ENCODE results near the gene TLCD1.
"Not testable (repeated sequence)": the region's sequence is repeated elsewhere in the genome, so short reads cannot be mapped to it uniquely, and the experiment has no call there.

The TLCD1 gene

DNA sequence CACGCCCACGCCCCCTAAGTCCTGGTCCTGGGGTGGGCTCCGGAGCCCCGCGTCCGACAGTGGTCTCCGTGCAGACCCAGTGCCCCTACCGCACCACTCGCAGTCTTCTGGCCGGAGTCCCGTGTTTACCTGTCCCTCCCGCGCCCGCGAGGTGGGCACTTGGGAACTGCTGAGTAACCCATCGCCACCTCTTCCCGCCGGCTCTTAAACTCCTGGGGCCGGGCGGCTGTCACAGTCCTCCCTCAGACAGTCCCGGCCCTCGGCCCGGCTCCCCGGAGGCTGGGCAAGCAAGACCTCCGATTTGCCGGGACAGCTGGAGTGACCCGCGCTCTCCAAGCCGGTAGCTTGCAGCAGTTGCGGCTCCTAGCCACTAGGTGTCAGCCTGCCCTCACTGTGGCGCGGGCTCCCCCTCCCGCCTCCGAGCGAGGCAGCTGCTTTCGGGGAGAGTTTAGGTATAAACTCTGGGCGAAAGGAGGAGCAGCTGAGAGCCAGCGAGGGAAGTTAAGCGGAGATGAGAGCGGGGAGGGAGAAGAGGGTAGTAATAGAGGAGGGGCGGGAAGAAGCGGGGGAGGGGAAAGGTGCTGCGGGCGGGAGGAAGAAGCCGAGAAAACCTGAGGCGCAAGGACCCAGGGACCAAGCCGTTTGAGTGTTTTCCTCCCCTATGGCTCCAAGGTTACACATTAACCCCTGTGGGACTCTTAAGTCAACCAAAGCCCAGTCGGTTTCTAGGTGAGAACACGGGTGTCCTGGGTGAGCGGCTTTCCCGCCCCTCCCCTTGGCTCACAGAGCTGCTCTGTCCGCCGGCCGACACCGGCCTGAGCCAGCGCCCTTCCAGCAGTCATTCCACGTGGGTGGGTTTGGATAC lies 826 bp upstream of the TLCD1 start:
- DNase-seq: peak; percentile 99

DNA sequence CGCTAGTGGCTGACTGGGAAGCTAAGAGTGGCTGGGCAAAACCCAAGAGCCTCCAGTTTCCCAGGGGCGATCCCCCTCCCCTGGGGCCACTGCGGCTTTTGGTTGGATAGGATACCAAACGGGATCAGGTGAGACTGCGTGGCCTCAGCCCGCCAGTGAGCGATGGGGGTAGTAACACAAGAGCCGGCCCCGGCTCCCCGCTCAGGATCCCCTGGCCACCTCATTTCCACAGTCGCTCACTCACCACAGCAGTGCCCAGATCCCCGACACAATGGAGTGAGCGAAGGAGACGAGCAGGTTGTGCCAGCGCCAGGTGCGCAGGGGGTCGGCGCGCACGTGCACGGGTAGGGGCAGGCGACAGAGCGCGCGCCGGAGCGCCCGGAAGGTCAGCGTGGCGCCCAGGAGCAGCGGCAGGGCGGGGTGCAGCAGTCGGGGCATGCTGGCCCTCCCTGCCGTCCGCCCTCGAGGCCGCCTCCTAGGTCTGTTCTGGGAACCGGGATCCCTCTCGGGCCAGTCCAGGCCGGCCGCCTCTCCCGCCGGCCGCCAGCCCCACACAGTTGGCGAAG lies 290 bp downstream of the TLCD1 start:
- DNase-seq: peak; percentile 94

DNA sequence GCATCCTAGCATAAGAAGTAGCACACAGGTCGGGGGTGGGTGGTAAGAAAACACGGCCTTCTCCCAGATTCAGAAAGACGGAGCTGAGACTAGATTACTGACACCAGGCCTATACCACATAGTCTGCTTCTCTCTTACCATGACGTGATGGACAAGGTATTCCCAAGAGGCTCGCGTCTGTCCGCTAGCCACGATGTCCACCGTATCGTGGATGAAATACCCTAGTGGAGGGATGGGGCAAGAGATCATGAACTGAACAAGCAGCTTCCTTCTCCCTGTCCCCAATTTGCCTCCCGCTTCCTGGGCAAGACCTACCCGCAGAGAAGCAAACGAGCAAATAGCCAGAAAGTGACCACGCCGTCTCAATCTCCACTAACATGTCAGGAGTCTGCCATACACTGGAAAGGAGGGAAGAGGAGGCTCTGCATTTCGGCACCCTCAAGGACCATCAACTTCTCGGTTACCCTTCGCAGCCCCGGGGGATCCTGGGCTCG lies 820 bp downstream of the TLCD1 start:
- peak; percentile 74 for DNase-seq

DNA sequence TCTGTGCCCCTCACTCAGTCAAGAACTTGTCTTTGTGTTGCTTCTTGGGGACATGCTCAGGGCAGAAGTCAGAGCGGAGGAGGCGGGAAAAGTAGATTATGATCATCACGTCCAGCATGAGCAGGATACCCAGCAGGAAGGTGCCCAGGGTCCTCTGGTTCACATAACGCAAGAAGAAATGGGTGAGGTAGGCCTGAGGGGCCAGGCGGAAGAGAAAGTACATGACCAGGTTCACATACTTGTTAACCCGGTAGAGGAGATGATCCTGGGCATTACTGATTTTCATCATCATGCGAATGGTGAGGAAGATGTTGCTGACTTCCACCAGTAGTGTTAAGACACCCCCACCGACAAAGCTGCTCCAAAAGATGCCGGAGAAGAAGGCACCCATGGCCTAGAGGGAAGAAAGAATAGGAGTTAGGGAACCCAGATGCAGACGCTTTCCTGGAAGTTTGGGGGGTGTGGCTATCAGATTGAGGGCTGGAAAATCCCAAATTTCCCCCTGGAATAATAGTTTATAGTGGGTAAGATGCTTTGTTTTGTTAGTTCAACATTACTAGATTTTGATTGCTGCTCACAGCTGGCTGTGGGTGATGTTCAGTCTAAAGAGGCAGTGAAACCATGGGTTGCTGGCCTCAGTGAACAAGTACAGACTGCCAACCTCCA lies 1.4 kb downstream of the TLCD1 start:
- DNase-seq: peak; percentile 52

DNA sequence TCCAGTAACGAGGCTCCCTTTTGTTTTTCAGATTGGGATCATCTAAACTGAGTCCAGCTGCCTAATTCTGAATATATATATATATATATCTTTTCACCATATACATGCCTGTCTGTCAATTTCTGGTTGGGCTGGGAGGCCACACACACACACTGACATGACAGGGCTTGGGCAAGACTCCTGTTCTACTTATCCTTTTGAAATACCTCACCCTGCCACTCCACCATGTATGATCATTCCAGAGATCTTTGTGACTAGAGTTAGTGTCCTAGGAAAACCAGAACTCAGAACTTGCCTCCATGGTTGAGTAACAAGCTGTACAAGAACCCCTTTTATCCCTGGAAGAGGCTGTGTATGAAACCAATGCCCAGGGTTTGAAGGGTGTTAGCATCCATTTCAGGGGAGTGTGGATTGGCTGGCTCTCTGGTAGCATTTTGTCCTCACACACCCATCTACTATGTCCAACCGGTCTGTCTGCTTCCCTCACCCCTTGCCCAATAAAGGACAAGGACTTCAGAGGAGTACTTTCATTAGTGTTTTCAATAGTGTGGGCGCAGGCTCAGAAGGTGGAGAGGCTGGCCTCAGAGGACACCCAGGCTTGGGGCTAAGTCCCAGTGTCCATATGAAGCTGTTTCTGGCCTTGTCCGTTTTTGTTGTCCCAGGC lies 2.1 kb downstream of the TLCD1 start:
- not testable (repeated sequence) for DNase-seq

DNA sequence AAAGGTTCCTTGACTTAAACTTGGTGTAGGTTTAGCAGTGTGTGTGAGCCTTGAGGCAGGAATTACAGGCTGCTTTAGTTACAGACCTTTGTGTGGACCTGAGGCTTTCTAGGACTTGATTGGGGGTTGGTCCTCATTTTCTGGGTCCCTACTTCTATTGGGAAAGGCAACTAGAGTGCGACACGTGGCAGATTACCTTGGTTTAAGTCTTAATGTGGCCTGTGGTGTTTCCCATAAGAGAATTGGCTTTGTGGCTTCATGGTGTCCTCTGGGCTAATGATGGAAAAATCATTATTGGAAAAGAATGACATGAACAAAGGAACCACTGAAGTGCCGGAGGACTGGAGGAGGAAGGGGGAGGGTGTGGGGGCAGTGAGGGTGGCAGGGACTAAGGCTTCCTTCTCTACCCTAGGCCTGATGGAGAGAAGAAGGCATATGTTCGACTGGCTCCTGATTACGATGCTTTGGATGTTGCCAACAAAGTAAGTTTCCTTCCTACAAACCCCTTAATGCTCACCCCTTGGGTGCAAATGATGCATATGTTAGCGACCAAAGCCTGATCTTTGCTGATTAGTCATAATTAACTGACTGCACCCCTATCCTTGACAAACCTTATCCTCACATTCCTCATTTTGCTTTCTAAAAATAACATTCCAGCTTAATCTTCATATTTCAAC lies 2.7 kb downstream of the TLCD1 start:
- DNase-seq: no peak

DNA sequence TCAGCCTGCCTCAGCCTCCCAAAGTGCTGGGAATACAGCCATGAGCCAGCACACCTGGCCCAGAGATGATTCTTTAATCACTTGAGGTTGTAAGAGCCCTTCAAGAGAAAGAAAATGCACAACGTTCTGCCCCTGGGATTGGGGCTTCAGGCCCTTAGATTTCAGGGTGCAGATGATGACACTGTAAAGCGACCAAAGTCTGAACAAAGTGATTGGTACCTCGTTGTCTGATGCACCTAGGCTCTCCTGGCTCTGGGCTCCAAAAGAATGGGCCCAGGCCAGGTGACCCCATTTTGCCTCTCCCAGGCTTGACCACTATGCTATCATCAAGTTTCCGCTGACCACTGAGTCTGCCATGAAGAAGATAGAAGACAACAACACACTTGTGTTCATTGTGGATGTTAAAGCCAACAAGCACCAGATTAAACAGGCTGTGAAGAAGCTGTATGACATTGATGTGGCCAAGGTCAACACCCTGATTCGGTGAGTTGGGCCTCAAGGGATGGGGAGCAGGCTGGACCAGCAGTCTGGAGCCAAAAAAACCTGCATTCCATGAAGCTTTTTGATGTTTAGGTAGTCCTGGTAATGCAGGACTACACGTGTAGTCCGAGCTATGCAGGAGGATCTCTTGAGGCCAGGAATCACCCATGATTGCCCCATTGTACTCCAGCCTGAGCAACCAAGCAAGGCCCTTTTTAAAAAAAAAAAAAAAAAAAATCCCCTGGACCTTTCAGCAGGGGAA lies 3.4 kb downstream of the TLCD1 start:
- no peak for DNase-seq

DNA sequence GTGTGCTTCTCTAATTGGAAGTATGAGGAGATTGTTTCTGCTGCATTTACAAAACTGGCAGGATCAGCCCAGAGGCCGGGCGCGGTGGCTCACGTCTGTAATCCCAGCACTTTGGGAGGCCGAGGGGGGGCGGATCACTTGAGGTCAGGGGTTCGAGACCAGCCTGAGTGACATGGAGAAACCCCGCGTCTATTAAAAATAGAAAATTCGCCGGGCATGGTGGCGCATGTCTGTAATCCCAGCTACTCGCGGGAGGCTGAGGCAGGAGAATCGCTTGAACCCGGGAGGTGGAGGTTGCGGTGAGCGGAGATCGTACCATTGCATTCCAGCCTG lies 5.1 kb downstream of the TLCD1 start:
- not testable (repeated sequence) for DNase-seq

DNA sequence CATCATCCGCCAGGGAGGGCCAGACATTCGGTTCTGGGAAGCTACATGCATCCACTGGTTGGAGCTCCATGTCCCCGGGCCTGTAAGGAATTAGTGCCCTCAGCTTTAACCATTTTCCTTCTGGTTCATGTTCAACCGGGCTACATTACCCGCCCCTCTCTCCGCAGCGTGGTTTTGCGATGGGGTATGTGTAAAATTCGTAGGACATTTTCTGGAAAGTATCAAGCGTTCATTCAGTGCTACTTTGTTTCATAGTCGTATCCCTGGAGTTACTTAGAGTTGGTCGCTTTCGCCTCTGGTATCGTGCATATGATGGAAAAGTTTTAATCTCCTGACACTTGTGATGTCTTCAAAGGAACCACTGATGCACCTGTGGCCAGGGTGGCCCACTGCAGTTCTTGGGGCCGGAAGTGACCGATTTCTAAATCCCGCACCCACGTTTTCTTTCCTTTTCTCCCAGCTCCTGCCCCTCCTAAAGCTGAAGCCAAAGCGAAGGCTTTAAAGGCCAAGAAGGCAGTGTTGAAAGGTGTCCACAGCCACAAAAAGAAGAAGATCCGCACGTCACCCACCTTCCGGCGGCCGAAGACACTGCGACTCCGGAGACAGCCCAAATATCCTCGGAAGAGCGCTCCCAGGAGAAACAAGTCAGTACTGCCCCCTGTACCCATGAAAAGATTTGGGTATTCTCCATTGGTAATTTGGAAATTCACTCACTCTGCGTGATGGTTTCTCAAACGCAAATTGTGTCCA lies 5.6 kb downstream of the TLCD1 start:
- DNase-seq: no peak

DNA sequence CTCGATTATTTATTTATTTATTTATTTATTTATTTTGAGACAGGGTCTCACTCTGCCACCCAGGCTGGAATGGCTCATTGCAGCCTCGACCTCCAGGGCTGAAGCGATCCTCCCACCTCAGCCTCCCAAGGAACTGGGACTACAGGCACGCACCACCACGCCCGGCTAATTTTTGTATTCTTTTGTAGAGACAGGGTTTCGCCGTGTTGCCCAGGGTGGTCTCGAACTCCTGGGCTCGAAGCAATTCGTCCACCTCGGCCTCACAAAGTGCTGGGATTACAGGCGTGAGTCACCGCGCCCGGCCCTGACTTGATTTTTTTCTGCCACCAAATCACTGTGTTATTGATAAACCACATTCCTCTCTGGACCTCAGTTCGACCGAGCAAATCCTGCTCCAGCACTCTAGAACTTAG lies 7.0 kb downstream of the TLCD1 start:
- DNase-seq: no peak

DNA sequence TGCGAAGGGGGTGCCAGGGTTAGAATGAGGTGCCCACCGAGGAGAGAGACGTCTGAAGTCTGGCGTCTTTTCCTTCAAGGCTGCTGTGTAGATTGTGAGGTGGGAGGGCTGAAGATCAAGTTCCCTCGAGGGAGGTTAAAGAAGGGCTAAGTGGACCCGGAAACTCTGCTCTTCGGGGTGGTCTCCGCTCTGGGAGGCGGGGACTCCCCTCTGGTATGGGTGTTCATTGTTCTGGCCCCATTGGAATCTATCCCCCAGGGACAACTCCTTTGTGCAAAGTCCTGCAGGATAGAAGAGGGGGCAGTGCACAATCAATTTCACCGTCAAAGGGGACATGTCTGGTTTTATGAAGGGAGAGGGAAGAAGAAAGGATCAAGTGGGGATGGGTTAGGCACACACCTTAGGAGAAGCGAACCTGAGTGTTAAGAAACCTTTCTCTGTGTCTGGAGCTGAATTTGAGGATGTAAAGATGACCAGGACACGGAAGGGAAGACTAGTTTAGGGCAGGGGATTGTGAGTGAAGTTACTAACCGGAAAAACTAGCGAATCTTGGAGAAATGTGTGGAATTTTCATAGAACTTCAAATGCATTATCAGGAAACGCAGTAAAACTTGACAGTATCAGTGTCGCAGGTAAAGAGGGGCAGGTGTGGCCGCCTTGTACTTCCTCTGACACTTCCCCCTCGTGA lies 7.6 kb downstream of the TLCD1 start:
- peak; percentile 58 for DNase-seq

DNA sequence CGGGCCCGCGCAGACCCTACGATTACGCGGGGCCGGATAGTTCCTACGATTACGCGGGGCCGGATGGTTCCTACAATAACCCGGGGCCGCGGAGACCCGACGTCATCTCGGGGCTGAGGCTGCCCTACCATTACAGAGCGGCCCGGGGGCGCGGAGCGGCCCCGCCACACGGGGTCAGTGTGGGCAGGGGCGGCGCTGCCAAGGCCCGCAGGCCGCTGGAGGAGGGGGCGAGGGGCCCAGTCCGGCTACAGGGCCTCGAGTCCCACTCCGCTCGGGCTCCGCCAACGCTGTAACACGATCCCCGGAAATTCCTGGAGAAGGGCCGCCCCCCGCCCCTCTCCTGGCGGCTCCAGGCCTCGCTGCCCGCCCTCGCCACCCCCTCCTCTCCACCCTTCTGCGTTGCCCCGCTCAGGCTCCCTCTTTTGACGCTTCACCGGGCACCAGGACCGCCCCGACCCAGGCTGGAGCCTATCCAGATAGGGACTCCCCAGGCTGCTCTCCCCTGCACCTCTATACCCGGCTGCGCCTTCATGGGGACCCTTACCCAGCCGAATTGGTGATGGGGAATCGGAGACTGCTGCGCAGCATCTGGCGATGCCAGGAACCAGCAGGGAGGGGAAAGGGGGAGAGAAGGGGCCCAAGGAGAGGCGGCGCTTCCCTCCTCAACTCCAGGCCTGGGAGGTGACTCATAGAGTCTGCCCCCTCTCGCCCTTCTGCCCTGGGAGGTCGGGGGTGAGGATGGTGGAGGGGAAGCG lies 8.3 kb downstream of the TLCD1 start, which contains the start of gene RAB34:
RAB34 (minus strand) TSS at position 291 of the 755 bp plus-strand sequence. CDS start 602 bp downstream, outside the sequence.
- peak; percentile 88 for DNase-seq

DNA sequence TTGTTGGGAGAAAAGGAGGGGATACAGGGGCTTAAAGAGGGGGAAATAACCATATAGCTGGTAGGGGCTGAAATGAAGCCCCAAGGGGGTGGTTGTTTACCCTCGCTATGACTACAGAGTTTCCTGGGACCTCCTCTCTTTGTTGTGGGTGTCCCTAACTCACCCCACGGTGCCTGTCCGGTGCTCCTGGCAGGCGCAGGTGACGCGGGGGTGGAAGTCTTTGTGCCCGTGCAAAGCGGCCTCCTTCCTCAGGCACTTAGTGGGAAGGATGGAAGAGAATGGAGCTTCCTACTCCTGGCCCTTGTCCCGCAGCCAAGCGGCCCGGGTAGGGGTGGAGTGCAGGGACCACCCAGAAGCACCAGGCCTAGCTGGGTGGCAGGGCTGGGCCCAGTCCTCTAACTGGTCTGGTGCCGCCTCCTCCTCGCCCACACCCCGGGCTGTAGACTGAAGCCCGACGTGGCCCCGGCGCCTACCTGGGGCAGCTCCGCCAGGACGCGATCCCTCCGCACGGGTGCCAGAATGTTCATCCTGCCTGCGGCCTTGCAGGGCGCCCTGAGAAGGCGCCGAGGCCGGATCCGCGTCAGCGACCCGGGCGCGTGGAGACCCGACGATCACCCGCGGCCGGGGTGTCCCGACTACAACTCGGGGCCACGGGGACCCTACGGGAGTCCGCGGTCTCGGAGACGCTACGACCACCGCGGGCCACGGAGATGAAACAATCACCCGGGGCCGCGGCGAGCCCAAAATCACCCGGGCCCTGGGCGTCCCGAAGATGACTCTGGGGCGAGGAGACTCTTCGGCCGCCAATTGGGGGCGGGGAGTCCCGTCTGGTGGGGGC lies 9.1 kb downstream of the TLCD1 start:
- DNase-seq: no peak

DNA sequence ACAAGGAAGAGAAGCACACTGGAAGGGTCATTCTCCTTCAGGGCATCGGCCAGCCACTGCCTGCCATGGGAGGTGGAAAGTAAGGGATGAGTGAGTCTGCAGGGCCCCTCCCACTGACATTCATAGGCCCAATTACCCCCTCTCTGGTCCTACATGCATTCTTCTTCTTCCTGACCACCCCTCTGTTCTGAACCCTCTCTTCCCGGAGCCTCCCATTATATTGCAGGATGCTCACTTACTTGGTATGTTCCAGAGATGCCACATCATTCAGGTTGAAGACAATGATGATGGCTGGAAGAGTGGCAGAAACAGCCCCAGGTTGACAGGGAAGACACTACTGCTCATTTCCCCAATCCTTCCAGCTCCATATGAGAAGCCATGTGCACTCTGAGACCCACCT lies 10.8 kb downstream of the TLCD1 start:
- no peak for DNase-seq

DNA sequence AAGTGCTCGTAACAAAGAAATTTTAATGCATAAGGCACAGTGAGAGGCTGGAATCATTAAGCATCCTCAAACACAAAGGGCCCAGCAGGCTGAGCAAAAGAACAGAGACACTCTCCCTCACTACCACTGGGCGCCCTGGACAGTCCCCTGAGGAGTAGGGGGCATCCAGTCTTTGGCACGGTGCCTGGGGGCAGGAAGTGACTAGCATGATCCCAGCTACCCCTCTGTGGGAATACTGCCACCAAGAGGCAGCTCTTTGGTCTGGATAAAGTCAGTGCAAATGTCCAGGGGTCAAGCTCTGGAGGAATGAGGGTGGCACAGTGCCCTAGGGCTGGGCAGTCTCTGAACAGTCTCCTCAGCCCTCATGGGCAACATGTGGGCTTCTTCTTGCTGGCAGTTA lies 11.8 kb downstream of the TLCD1 start:
- DNase-seq: no peak

DNA sequence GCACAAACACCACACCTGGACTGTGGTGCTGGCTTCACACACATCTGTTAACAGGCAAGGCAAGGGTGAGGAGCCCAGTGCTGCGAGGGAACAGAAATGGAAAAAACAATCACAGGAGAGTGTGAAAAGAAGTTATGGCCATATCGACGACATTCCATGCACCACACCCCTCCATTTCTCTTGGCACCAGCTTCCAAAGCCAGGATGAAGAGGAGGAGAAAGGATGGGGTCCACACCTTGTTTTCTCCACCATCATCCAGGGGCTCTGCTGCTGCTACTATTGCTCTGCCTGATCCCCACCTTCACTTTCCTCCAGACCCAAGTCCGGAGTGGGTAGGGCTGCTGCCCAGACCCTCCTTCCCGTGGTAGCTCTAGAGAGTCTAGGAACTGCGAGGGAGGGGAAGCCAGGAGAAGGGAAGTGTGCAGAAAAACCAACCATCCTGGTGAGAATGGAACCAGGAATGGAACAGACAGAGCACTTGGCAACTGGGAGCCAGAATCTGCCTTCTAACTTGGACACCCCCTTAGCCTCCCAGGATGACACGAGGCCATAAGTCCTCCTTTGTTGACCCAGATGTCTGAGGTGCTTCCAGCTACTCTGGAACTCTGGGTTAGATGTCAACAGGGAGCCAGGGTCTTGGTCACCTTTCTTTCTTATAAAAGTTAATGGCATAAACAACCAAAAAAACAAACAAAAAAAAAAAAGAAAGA lies 13.2 kb downstream of the TLCD1 start:
- no peak for DNase-seq

DNA sequence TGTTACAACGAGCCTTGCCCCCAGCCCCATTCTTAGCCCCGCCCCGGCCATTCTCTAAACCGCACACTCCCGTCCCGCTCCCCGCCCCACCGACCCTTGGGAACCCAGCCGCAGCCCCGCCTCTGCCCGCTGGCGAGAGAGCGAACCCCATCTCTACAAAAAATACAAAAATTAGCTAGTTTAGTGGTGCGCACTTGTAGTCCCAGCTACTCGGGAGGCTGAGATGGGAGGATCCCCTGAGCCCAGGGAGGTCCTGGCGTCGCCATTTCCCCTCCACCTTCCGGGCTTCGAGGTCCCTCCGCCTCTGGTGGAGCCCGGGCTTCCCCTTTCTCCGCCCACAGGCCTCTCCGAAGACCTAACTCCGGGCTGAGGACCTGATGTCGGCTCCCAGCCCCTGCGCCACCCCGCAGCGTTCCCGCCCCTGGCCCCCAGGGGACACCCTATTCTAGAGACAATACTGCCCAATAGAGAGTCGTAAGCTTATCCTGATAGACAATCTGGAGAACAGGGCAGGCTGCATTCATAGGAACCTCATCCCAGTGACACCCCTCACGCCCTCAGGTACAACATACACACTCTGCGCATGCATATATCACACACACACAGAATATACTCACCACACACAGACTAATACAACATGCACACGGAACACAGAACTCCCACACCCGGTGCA lies 13.9 kb downstream of the TLCD1 start:
- no peak for DNase-seq

DNA sequence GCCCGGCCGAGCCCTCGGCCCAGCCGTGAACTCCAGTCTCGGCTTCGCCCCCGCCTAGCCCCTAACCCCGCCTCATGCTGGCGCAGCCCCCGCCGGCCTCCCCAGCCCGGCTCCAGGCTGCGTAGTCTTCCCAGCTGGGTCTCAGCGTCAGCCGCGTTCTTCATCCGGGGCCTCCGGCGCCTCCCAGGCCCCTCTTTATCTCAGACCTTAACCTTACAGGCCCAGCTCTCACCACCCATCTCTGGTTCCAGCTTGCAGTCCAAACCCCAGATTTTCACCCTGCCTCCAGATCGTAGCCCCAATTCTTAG lies 14.4 kb downstream of the TLCD1 start, which contains the start of gene PROCA1:
PROCA1 (minus strand) TSS at position 166 of the 309 bp plus-strand sequence. CDS start 228 bp downstream, outside the sequence.
- no peak for DNase-seq
